HG02973 (cell line): ENCODE data around the gene ZIC5.
"Not testable (repeated sequence)": the region's sequence is repeated elsewhere in the genome, so short reads cannot be mapped to it uniquely, and the experiment has no call there.

Source experiments
- ATAC-seq: cut with Tn5 transposase; IDR thresholded peaks from one replicate; pipeline ENCODE4 v1.9.1; 2021; ENCODE audit warnings: moderate library complexity; ENCODE audit not compliant: unreplicated experiment

ZIC5 gene

DNA sequence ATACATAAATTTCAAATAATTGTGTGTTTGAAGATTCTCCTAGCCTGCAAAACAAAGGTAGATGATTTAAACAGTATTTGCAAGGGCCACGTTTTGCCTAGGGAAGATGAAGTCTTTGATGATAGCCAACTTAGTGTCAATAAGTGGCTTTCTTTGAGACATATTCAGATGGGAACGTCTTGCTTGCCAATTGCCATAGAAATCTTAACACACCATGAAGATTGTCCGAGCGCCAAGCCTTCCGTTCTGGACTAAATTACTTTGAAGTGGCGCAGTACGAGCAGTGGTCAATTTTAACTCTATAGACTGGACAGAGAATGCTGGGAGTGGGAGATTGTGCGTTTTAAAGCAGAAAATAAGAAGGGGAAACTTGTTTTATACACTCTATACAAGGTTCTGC is 9.9 kb downstream of the ZIC5 start:
- ATAC-seq = no peak

DNA sequence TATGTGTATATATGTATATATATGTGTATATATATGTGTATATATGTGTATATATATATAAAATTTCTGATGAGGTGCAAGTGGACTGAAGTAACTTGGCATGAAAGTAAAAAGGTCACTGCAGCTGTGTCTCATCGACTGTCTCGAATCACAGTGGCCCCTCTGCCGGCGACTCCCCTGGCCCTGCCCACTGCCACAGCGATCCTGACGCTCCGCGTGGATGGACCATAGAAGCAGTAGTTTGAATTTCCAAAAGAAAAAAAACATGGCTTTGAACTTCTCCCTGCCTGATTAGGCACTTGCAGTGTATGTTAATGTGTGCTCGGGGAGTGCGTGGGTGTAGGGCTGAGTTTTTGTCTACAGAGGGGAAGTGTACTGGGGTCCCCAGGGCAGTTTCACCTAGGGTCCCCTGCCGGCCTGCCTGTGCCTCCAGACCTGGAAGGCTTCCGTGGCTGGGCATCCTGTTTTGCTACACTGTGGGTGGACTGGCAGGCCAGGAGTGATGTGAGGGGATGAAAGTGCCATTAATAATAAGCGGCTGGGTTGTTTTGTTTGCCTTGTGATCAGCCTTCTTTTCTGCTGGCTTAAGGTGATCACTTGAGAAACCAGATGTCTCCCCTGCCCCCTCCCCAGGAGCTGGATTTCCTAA is 10.8 kb downstream of the ZIC5 start:
- ATAC-seq = no peak

GRCh38 chr13:99959540-99960230 is 11.9 kb downstream of the ZIC5 start:
- ATAC-seq = no peak

- no peak for ATAC-seq
Observed at GRCh38 chr13:99959127-99959539, 12.4 kb downstream of the ZIC5 start.

DNA sequence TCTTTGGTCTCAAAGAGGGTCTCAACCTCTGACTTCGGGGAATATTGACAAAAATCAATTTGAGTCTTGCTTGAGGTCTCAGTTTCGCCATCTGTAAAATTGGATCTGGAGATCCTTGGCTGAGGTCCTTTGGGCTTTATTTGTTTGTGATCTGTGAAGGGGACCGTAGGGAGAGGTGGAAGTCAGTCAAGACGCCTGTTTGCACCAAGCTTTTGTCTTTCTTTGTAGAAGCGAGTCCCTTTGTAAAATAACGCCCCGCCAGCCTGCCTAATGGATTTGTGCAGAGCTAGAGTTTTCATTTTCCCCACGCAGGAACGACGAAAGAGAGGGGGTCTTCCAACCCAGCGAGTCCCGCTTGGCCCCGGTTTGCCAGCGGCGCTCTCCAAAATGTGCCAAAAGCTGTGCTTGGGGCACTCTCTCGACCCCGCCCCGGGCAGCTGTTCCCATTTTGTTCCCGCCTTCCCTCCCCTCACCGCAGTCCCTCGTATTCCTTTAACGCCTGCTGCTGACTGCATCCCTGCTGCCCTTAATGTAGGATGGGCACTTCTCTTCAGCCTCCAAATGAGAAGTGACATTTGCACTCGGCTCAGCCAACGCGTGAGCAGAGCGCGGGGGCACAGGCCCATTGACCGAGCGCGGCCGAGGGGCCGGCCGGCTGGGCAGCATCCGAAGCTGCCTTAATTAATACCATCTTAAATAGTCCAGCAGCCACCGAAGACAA is 13.0 kb downstream of the ZIC5 start:
- no peak for ATAC-seq

DNA sequence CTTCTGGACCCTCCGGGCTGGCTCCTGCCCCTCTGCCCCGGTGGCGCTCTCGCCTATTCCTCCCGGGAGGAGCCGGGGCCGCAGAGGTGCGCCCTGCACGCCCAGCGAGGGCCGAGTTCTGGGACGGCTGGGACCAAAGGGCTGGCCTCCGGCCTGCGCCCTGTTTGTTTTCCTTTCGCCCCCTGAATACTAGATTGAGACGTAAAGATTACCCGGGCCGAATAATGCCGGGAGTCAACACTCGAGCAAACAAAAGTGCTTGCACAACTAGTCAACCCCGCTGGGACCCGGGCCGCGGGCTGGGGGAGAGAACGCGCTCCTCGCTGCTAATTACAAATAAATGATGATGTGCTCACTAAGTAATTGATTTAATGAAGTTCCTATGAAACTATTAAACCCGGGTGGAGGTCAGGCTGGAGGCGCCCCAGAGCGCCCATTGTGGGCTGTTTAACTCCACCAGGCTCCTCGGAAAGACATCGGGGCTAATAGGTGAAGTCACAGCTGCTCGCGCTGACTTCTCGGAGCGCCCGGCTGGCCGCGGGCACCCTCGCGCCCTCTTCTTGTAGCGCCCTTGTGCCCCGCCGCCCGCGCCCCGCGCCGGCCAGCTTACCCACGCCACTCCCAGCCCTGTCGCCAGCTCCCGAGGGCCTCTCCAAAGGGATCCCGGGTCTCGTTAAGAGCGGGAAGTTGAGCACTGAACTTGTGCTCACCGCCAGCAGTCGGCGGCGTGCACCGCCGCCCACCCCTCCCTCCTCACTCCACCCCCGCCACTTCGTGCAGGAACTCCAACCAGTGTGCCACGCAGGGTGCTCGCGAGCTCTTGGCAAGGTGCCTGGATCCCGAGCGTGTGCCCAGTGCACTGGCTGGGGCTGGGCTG is 14.9 kb downstream of the ZIC5 start:
- no peak for ATAC-seq

DNA sequence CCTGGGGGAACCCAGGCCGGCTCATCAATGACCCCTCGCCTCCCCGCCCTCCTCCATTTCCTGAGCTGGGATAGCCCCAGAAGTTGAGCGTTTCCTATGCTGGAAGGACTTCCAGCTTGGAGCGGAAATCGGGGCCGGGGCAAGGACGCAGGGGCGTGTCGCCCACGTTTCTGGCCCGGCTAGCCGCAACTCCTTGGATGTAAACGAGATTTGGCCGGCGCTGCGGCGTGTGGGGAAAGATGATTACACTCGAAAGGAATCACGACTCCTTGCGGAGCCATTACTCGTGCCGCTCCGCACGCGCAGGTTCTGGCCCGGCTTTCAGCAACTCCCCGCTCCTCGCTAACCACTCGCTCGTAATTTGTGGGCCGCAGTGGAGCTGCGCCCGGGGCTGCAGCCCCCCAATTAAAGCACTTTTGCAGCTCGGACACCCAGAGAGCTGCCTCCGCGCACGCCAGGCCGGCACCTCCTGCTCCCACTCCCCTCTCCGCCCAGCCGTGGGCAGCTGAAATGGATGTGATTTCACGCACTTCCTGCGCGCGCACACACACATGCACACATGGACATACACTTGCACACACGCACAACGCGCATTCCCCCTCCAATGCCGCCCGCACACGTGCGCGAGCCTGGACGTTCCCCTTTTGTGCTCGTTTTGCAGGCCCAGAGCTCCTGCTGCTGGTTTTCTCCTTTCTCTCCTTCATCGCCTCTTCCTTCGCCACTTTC is 15.7 kb downstream of the ZIC5 start:
- no peak for ATAC-seq

GRCh38 chr13:99955107-99955746 is 16.3 kb downstream of the ZIC5 start:
- ATAC-seq = no peak

- ATAC-seq = no peak
Observed at GRCh38 chr13:99953138-99953755, 18.3 kb downstream of the ZIC5 start.

- not testable (repeated sequence) for ATAC-seq
Observed at GRCh38 chr13:99951666-99952065, 19.9 kb downstream of the ZIC5 start.

DNA sequence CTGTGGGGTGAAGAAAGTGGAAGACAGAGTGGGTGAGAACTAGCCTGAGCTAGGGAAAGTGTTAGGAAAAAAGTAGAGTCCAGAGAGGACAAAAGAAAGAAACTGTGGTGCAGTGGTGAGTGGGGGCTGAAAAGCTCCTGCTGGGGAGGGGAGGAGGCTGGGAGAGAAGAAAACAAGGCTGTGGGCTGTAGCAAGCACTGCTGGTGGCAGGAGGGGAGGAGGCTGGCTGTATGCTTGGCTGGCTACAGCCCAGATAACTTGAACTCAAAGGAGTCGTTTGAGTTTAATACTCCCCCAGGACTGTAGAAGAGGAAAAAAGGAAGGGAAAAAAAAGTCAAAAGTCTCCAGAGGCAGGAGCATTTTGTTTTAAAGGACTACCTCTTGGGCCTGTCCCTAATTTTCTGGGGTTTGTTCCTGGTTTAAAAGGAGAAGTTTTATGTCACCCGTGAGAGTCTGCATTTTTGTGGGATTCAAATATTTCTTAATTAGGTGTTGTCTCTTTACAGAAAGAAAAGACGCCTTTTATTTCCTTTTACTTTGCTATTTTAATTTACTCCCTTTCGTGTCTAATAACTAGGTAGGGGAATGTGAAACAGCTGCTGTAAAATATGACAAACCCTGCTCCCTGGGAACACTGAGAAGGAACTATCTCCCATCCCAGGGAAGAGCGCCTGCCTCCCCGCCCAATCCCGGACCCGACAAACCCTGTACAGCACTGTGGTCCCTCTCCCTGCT is 21.7 kb downstream of the ZIC5 start:
- ATAC-seq = no peak

GRCh38 chr13:99948907-99949678 is 22.5 kb downstream of the ZIC5 start:
- ATAC-seq = no peak

GRCh38 chr13:99948411-99948810 is 23.2 kb downstream of the ZIC5 start:
- no peak for ATAC-seq

GRCh38 chr13:99947666-99948065 is 23.9 kb downstream of the ZIC5 start:
- no peak for ATAC-seq

DNA sequence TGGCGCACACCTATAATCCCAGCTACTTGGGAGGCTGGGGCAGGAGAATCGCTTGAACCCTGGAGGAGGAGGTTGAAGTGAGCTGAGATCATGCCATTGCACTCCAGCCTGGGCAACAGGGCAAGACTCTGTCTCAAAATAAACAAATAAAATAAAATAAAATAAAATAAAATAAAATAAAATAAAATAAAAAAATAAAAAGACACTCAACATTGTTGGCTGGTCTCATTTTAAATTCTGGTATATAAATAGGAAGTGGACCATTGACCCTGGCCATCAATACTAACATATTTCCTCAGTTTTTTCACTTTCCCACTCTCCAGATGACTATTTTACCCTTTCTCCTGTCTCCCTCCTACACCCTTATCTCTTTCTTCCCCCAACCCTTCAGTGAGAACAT is 26.1 kb downstream of the ZIC5 start:
- not testable (repeated sequence) for ATAC-seq

DNA sequence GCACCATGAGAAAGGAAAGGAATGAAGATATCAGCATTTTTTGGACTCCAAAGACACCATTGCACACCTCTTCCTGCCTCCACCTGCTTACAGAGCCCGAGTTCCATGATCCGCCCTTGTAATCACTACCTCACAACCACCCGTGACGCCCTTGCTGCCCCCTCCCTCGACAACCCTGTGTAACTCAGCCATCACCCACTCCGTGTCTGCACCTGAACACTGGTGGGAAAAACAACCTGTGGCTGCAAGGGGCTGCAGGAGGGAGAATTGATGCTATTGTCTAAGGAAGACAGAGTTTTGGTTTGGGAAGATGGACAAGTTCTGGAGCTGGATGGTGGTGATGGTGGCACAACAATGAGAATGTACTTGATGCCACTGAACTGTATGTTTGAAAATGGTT is 27.0 kb downstream of the ZIC5 start:
- no peak for ATAC-seq

GRCh38 chr13:99944102-99944501 is 27.5 kb downstream of the ZIC5 start:
- ATAC-seq = no peak

- ATAC-seq = no peak
Observed at GRCh38 chr13:99941911-99942310, 29.7 kb downstream of the ZIC5 start.
